Erythroblast (primary cell): ENCODE results near the gene TMEM214.

Experiments used
- GATA1 ChIP-seq: IDR thresholded peaks from 2 replicates; pipeline ENCODE4 v1.6.1; 2011; ENCODE audit warnings: low read depth, mild to moderate bottlenecking, control low read depth, low read length, moderate library complexity
- POLR2A ChIP-seq: IDR thresholded peaks from 2 replicates; pipeline ENCODE4 v1.6.1; 2011; ENCODE audit warnings: mild to moderate bottlenecking, low read length

DNA sequence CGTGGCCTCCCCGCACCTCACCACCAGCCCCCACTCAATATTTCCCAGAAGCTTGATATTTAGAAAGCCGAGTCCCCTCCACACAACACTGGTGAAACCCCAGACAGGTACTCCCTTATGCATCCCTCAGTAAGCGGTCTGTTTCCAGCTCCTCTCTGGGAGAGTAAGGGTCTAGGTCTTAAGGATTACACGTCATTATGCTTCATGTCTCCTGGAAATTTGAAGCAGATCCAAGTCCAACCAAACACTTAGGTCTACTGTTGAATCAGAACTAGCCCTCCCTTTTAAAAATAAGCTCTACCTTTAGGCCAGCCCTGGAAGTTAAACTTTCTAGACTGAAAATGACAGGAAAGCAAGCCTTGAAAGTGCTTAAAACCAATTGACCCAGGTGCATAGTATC is 40.2 kb downstream of the TMEM214 start:
- TF ChIP-seq POLR2A, result no peak
- TF ChIP-seq GATA1, result no peak
